ENCODE results near the gene NXF3.
"Not testable (repeated sequence)": the region's sequence is repeated elsewhere in the genome, so short reads cannot be mapped to it uniquely, and the experiment has no call there.

NXF3 gene

GRCh38 chrX:103092942-103093341 is at the start of gene NXF3:
NXF3 (minus strand) TSS chrX:103093143; CDS start chrX:103093023, 120 bp downstream.
- no peak for DNase-seq (ENCODE audit: low read depth in 3 of 3)

GRCh38 chrX:103136528-103136927 is 43.6 kb upstream of the NXF3 start:
- not testable (repeated sequence) for DNase-seq (ENCODE audit: low read depth in 3 of 3)

GRCh38 chrX:103124284-103124683 is 31.3 kb upstream of the NXF3 start:
- DNase-seq (ENCODE audit: low read depth in 3 of 3) = no peak

- no peak for DNase-seq (ENCODE audit: low read depth in 3 of 3)
Measured at GRCh38 chrX:103120748-103121147, 27.8 kb upstream of the NXF3 start.

- DNase-seq (ENCODE audit: low read depth in 3 of 3) = not testable (repeated sequence)
Measured at GRCh38 chrX:103116970-103117369, 24.0 kb upstream of the NXF3 start.

GRCh38 chrX:103109497-103109896 is 16.6 kb upstream of the NXF3 start:
- not testable (repeated sequence) for DNase-seq (ENCODE audit: low read depth in 3 of 3)

- DNase-seq (ENCODE audit: low read depth in 3 of 3) = no peak
Measured at GRCh38 chrX:103107836-103108235, 14.9 kb upstream of the NXF3 start.

GRCh38 chrX:103107227-103107737 is 14.3 kb upstream of the NXF3 start:
- DNase-seq (ENCODE audit: low read depth in 3 of 3) = not testable (repeated sequence)

- not testable (repeated sequence) for DNase-seq (ENCODE audit: low read depth in 3 of 3)
Measured at GRCh38 chrX:103104370-103104769, 11.4 kb upstream of the NXF3 start.

- DNase-seq (ENCODE audit: low read depth in 3 of 3) = not testable (repeated sequence)
Measured at GRCh38 chrX:103103866-103104265, 10.9 kb upstream of the NXF3 start.

GRCh38 chrX:103101299-103102042 is 8.5 kb upstream of the NXF3 start:
- no peak for DNase-seq (ENCODE audit: low read depth in 3 of 3)

GRCh38 chrX:103100484-103100883 is 7.5 kb upstream of the NXF3 start:
- DNase-seq (ENCODE audit: low read depth in 3 of 3) = no peak

GRCh38 chrX:103099691-103100090 is 6.7 kb upstream of the NXF3 start:
- no peak for DNase-seq (ENCODE audit: low read depth in 3 of 3)

- no peak for DNase-seq (ENCODE audit: low read depth in 3 of 3)
Measured at GRCh38 chrX:103098488-103098887, 5.5 kb upstream of the NXF3 start.

- DNase-seq (ENCODE audit: low read depth in 3 of 3) = no peak
Measured at GRCh38 chrX:103081051-103081450, 11.9 kb downstream of the NXF3 start.

- DNase-seq (ENCODE audit: low read depth in 3 of 3) = no peak
Measured at GRCh38 chrX:103073467-103073866, 19.5 kb downstream of the NXF3 start.

- no peak for DNase-seq (ENCODE audit: low read depth in 3 of 3)
Measured at GRCh38 chrX:103066606-103067005, 26.3 kb downstream of the NXF3 start.

GRCh38 chrX:103063918-103064434 is 29.0 kb downstream of the NXF3 start, which contains the start of gene BEX1:
BEX1 (minus strand) TSS chrX:103064171; CDS start chrX:103063274, 897 bp downstream.
- peak in 1 of 3 donors; percentile 2 for DNase-seq (ENCODE audit: low read depth in 3 of 3)

- no peak for DNase-seq (ENCODE audit: low read depth in 3 of 3)
Measured at GRCh38 chrX:103063191-103063845, 29.6 kb downstream of the NXF3 start.

GRCh38 chrX:103061486-103061885 is 31.5 kb downstream of the NXF3 start:
- DNase-seq (ENCODE audit: low read depth in 3 of 3) = no peak

- DNase-seq (ENCODE audit: low read depth in 3 of 3) = no peak
Measured at GRCh38 chrX:103056902-103057301, 36.0 kb downstream of the NXF3 start.

- DNase-seq (ENCODE audit: low read depth in 3 of 3) = no peak
Measured at GRCh38 chrX:103052625-103053024, 40.3 kb downstream of the NXF3 start.
